ENCODE measurements around the gene REXO1. TPM values are rescaled to one million over a fixed set of nuclear protein-coding genes. Genes with fewer than 3 reads are reported as not detected.
"Not testable (repeated sequence)": the region's sequence is repeated elsewhere in the genome, so short reads cannot be mapped to it uniquely, and the experiment has no call there.

REXO1 gene
- total RNA-seq (2014; rRNA removed; shearing (Covaris generic)): 8.1 and 11.3 TPM in 2 replicates

DNA sequence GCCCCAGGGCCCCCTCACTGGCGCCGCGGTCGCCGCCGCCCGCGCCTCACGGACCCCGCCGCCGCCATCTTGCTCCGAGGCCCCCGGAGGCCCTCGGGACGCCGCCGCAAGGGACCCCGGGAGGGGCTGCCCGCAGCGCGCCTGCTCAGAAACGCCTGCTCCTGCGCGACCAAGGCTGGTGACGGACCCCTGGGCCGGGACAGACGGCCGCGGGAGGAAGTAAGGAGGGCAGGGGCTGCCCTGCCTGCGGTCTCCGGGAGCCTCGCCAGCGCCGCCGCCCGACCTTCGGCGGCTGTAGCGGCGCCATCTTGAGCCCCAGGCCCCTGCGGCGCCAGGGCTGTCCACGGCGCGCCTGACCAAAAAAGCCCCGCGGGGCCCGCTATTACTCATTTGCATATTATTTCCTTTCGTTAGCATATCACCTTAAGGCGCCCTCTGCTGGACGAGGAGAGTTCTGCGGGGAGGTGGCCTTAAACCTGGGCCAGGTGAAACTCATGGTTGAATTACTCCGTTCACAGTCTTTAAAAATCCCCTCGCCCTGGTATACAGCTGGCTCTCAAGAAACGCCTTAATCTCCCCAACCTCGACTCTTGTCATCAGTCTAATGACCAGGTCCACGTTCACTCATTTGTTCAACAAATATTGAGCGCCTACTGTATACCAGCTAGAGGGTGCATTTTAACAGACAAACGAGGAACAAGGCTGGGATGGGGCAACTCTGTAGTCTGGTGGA, at the start of gene REXO1:
REXO1 (minus strand) TSS at position 85 of the 733 bp plus-strand sequence. CDS start 125 bp downstream, outside the sequence.
- DNase-seq (ENCODE audit: low read depth): peak; percentile 92

DNA sequence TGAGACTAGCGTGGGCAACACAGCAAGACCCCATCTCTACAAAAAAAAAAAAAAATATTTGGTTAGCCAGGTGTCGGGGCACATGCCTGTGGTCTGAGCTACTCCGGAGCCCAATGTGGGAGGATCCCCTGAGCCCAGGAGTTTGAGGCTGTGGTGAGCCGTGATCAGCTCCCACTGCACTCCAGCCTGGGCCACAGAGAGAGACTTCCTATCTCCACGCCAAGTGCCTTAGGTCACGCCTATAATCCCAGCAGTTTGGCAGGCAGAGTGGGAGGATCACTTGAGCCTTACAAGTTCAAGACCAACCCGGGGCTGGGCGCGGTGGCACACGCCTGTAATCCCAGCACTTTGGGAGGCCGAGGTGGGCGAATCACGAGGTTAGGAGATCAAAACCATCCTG, 48.2 kb upstream of the REXO1 start:
- DNase-seq (ENCODE audit: low read depth): no peak

- DNase-seq (ENCODE audit: low read depth): no peak
Measured at GRCh38 chr19:1893791-1894190, 45.5 kb upstream of the REXO1 start.

DNA sequence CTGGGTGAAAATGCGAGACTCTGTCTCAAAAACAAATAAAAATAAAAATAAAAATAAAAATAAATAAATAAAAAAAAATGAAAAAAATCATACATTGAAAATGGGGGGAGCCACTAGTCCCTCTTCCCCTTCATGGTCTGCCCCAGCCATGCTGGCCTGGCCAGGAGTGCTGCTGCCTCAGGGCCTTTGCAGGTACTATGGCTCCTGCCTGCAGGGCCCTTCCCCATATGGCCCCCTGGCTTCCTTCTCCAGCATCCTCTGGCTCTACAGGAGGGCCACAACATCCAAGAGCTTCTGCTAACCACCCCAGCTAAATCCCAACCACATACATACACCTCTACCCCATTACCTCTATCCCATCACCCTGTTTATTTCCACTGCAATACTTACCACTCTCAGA, 41.6 kb upstream of the REXO1 start:
- no peak for DNase-seq (ENCODE audit: low read depth)

- no peak for DNase-seq (ENCODE audit: low read depth)
Measured at GRCh38 chr19:1888385-1888784, 40.1 kb upstream of the REXO1 start.

DNA sequence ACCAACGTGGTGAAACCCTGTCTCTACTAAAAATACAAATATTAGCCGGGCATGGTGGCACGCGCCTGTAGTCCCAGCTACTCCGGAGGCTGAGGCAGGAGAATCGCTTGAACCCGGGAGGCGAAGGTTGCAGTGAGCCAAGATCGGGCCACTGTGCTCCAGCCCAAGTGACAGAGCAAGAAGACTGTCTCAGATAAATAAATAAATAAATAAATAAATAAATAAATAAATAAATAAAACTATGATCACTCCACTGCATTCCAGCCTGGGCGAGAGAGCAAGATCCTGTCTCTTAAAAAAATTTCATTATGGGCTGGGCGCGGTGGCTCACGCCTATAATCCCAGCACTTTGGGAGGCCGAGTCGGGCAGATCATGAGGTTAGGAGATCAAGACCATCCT, 38.1 kb upstream of the REXO1 start:
- DNase-seq (ENCODE audit: low read depth): not testable (repeated sequence)

DNA sequence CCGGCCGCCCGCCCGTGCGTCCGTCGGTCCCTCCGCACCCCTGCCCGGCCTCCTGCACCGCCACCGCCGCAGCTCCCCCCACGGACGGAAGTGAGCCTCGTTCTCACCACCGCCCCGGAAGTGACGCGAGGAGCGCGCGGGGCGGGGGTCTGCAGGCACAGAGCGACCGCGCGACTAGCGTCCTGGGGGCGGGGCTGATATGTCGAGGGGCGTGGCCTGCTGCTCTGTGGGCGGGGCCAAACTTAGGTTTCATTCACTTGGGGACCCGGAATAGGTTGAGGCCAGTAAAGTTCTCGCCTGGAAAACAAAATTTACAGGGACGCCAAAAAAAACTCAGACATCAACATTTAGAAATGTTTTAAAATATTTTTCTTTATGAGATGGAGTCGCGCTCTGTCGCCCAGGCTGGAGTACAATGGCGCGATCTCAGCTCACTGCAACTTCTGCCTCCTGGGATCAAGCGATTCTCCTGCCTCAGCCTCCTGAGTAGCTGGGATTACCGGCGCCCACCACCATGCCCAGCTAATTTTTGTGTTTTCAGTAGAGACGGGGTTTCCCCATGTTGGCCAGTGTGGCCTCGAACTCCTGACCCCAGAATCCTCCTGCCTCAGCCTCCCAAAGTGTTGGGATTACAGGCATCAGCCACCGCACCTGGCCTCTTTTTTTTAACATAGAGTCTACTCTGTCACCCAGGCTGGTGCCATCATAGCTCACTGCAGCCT, 37.3 kb upstream of the REXO1 start, which contains the start of gene ABHD17A:
ABHD17A (minus strand) TSS at position 99 of the 722 bp plus-strand sequence. CDS start 3,930 bp downstream, outside the sequence.
- DNase-seq (ENCODE audit: low read depth): peak; percentile 97

GRCh38 chr19:1884719-1885334, 36.5 kb upstream of the REXO1 start:
- peak; percentile 33 for DNase-seq (ENCODE audit: low read depth)

- no peak for DNase-seq (ENCODE audit: low read depth)
Measured at GRCh38 chr19:1884291-1884718, 36.0 kb upstream of the REXO1 start.

DNA sequence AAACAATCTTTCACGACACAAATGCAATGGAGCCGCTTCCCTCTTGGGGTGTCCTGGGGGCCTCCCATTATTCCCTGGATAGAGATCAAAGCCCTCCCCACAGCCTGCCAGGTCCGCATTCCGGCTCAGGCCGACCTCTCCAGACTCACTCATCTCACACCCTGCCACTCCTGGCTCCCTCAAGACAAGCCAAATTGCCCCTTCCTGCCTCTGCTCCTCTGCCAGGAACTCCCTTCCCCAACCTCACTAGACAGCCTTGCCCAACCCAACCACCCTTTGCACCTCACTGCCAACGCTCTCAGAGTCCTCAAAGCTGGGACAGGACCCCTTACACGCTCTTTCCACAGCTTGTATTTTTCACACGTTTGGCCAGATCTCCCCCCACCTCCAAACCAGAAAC, 35.5 kb upstream of the REXO1 start:
- DNase-seq (ENCODE audit: low read depth): no peak

- DNase-seq (ENCODE audit: low read depth): no peak
Measured at GRCh38 chr19:1882786-1883692, 34.8 kb upstream of the REXO1 start.

GRCh38 chr19:1882089-1882785, 34.0 kb upstream of the REXO1 start:
- no peak for DNase-seq (ENCODE audit: low read depth)

DNA sequence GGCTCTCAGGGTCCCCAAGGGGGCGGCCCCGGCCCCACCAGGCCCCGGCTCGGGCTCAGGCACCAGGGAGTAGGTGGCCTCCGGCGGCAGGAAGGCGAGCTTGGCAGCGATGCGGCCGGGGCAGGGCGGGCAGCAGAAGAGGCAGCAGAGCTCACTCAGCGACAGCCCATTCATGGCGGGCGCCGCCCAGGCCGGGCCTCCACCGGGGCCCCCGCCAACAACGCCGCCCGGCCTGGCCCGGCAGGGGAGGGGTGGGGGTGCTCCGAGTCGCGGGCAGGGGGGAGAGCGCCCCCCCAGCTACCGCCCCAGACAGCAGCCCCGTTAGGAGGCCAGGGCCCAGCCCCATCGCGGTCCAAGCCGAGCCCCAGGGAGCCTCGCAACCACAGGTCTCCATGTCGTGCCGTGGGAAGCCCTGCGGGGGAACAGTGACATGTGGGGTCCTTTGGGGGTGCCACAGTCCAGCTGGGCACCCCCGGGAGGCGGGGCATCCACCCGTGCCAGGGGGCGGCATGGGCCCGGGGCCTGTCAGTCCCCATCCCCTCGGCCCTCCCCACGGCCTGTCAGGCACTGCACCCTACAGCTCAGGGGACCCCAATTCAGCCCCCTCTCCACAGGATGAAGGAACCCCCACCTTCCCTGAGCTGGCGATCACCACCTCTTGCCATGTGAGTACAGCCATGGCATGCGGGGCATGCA, 33.3 kb upstream of the REXO1 start:
- not testable (repeated sequence) for DNase-seq (ENCODE audit: low read depth)

GRCh38 chr19:1880611-1881392, 32.5 kb upstream of the REXO1 start:
- no peak for DNase-seq (ENCODE audit: low read depth)

- not testable (repeated sequence) for DNase-seq (ENCODE audit: low read depth)
Measured at GRCh38 chr19:1879982-1880381, 31.7 kb upstream of the REXO1 start.

GRCh38 chr19:1878583-1878982, 30.3 kb upstream of the REXO1 start:
- DNase-seq (ENCODE audit: low read depth): not testable (repeated sequence)

GRCh38 chr19:1877280-1877660, 29.0 kb upstream of the REXO1 start:
- not testable (repeated sequence) for DNase-seq (ENCODE audit: low read depth)

- not testable (repeated sequence) for DNase-seq (ENCODE audit: low read depth)
Measured at GRCh38 chr19:1876496-1877279, 28.4 kb upstream of the REXO1 start.

Measured in Daoy (cell line).